ENCODE measurements around the gene RDM1.

RDM1 gene

GRCh38 chr17:35876534-35876933 is 54.0 kb downstream of the RDM1 start:
- H3K27ac ChIP-seq (ENCODE audit: low read length): no peak overlapping the region
- no peaks in the 10 kb centered on the region for H3K4me1 ChIP-seq (ENCODE audit: control insufficient read depth, low read depth, low read length)
- H3K9me3 ChIP-seq (ENCODE audit: control insufficient read depth, low read depth, low read length): no peaks in the 10 kb centered on the region
- H3K36me3 ChIP-seq (ENCODE audit: control insufficient read depth, low read depth, low read length): no peaks in the 10 kb centered on the region
- no peaks in the 10 kb centered on the region for H3K27me3 ChIP-seq (ENCODE audit: control insufficient read depth, insufficient read depth, low read length)
- no peak overlapping the region for H3K9ac ChIP-seq (ENCODE audit: low read length)
- no peak overlapping the region for H3K4me3 ChIP-seq (ENCODE audit: low read length)

DNA sequence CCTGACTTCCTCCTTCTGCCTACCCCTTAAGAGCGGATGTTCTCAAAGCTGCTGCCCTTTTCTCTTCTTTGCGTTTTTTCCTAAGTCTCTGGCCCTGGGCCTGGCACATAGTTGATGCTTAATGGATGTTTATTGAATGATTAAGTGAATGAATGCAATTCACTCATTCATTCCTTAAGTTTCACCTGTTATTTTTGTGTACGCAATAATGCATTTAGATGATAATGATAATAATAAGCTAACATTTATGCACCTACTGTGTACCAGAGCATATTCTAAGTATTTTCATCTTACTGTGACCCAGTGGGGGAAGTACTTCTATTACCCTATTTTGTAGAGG is 54.8 kb downstream of the RDM1 start:
- H3K27ac ChIP-seq (ENCODE audit: low read length): no peak overlapping the region
- H3K9ac ChIP-seq (ENCODE audit: low read length): no peak overlapping the region

GRCh38 chr17:35875072-35875799 is 55.3 kb downstream of the RDM1 start:
- Histone ChIP-seq H3K9me3 (ENCODE audit: control insufficient read depth, low read depth, low read length) (no peaks in the 10 kb centered on the region), H3K4me3 (ENCODE audit: low read length) (no peak overlapping the region), H3K27ac (ENCODE audit: low read length) (no peak overlapping the region), H3K4me1 (ENCODE audit: control insufficient read depth, low read depth, low read length) (no peaks in the 10 kb centered on the region), H3K36me3 (ENCODE audit: control insufficient read depth, low read depth, low read length) (no peaks in the 10 kb centered on the region), H3K27me3 (ENCODE audit: control insufficient read depth, insufficient read depth, low read length) (no peaks in the 10 kb centered on the region), H3K9ac (ENCODE audit: low read length) (no peak overlapping the region)

More for the DNA sequence above, 54.8 kb downstream of the RDM1 start:
- no peak overlapping the region for H3K4me3 ChIP-seq (ENCODE audit: low read length)
- no peaks in the 10 kb centered on the region for H3K27me3 ChIP-seq (ENCODE audit: control insufficient read depth, insufficient read depth, low read length)
- H3K4me1 ChIP-seq (ENCODE audit: control insufficient read depth, low read depth, low read length): no peaks in the 10 kb centered on the region
- no peaks in the 10 kb centered on the region for H3K36me3 ChIP-seq (ENCODE audit: control insufficient read depth, low read depth, low read length)
- no peaks in the 10 kb centered on the region for H3K9me3 ChIP-seq (ENCODE audit: control insufficient read depth, low read depth, low read length)

GRCh38 chr17:35872196-35872980 is 58.2 kb downstream of the RDM1 start:
- no peak overlapping the region for H3K27ac ChIP-seq (ENCODE audit: low read length)
- no peak overlapping the region for H3K9ac ChIP-seq (ENCODE audit: low read length)
- H3K9me3 ChIP-seq (ENCODE audit: control insufficient read depth, low read depth, low read length): no peaks in the 10 kb centered on the region
- no peaks in the 10 kb centered on the region for H3K4me1 ChIP-seq (ENCODE audit: control insufficient read depth, low read depth, low read length)
- no peak overlapping the region for H3K4me3 ChIP-seq (ENCODE audit: low read length)
- no peaks in the 10 kb centered on the region for H3K36me3 ChIP-seq (ENCODE audit: control insufficient read depth, low read depth, low read length)
- no peaks in the 10 kb centered on the region for H3K27me3 ChIP-seq (ENCODE audit: control insufficient read depth, insufficient read depth, low read length)

- H3K27ac ChIP-seq (ENCODE audit: low read length): no peak overlapping the region
- no peaks in the 10 kb centered on the region for H3K4me1 ChIP-seq (ENCODE audit: control insufficient read depth, low read depth, low read length)
- no peaks in the 10 kb centered on the region for H3K9me3 ChIP-seq (ENCODE audit: control insufficient read depth, low read depth, low read length)
- H3K9ac ChIP-seq (ENCODE audit: low read length): no peak overlapping the region
- H3K36me3 ChIP-seq (ENCODE audit: control insufficient read depth, low read depth, low read length): no peaks in the 10 kb centered on the region
- no peak overlapping the region for H3K4me3 ChIP-seq (ENCODE audit: low read length)
- H3K27me3 ChIP-seq (ENCODE audit: control insufficient read depth, insufficient read depth, low read length): no peaks in the 10 kb centered on the region
These were observed 59.4 kb downstream of the RDM1 start for GRCh38 chr17:35870906-35871819.

- H3K4me3 ChIP-seq (ENCODE audit: low read length): no peak within 1 kb of the TSS
- H3K27ac ChIP-seq (ENCODE audit: low read length): no peak within 1 kb of the TSS
- H3K9ac ChIP-seq (ENCODE audit: low read length): no peak within 1 kb of the TSS
- no peaks in the 10 kb centered on the region for H3K36me3 ChIP-seq (ENCODE audit: control insufficient read depth, low read depth, low read length)
- H3K9me3 ChIP-seq (ENCODE audit: control insufficient read depth, low read depth, low read length): no peaks in the 10 kb centered on the region
- no peaks in the 10 kb centered on the region for H3K4me1 ChIP-seq (ENCODE audit: control insufficient read depth, low read depth, low read length)
- H3K27me3 ChIP-seq (ENCODE audit: control insufficient read depth, insufficient read depth, low read length): no peaks in the 10 kb centered on the region
These were observed 61.8 kb downstream of the RDM1 start, which contains the start of gene HEATR9 for GRCh38 chr17:35868737-35869136. TSS of gene HEATR9 (minus strand) at chr17:35868891. CDS start at chr17:35868742, 149 bp downstream.

Measured in iPS-18a (cell line).